Coronary artery (tissue), 2 donors: ENCODE measurements around the gene P3H2.

Source experiments
- DNase-seq: peaks from one replicate; pipeline ENCODE4 v3.0.0-alpha.2; 2017; ENCODE audit warnings: low spot score
- H3K27ac ChIP-seq, 2 donors: fragments of 200-600 bp; sonication (generic); one replicate each; pipeline ENCODE4 v1.5.1; 2016 to 2019
- H3K4me3 ChIP-seq: fragments of 200-600 bp; sonication (generic); 2 replicates; pipeline ENCODE4 v1.5.1; 2016; ENCODE audit warnings: mild to moderate bottlenecking, moderate library complexity
- TF ChIP-seq, protein P1 (sequence below): fragments of 200-600 bp; sonication (generic); IDR thresholded peaks from one replicate; pipeline ENCODE4 v1.5.1; 2019; ENCODE audit warnings: antibody characterized with exemption

The P3H2 gene

GRCh38 chr3:190018460-190018859, 102.2 kb downstream of the P3H2 start:
- TF ChIP-seq, protein P1, sequence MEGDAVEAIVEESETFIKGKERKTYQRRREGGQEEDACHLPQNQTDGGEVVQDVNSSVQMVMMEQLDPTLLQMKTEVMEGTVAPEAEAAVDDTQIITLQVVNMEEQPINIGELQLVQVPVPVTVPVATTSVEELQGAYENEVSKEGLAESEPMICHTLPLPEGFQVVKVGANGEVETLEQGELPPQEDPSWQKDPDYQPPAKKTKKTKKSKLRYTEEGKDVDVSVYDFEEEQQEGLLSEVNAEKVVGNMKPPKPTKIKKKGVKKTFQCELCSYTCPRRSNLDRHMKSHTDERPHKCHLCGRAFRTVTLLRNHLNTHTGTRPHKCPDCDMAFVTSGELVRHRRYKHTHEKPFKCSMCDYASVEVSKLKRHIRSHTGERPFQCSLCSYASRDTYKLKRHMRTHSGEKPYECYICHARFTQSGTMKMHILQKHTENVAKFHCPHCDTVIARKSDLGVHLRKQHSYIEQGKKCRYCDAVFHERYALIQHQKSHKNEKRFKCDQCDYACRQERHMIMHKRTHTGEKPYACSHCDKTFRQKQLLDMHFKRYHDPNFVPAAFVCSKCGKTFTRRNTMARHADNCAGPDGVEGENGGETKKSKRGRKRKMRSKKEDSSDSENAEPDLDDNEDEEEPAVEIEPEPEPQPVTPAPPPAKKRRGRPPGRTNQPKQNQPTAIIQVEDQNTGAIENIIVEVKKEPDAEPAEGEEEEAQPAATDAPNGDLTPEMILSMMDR, result no peak
- no peak overlapping the region for H3K27ac ChIP-seq

GRCh38 chr3:190017521-190018288, 103.0 kb downstream of the P3H2 start:
- Histone ChIP-seq H3K4me3 (no peak overlapping the region), H3K27ac (no peak overlapping the region)
- DNase-seq, result no peak
- TF ChIP-seq, protein P1, result no peak

More at GRCh38 chr3:190018460-190018859, 102.2 kb downstream of the P3H2 start:
- no peak overlapping the region for H3K4me3 ChIP-seq
- DNase-seq, result no peak

- Histone ChIP-seq H3K4me3 (no peak overlapping the region), H3K27ac (no peak overlapping the region)
- no peak for DNase-seq
- TF ChIP-seq, protein P1, result no peak
These were observed 103.7 kb downstream of the P3H2 start for GRCh38 chr3:190016966-190017365.

DNA sequence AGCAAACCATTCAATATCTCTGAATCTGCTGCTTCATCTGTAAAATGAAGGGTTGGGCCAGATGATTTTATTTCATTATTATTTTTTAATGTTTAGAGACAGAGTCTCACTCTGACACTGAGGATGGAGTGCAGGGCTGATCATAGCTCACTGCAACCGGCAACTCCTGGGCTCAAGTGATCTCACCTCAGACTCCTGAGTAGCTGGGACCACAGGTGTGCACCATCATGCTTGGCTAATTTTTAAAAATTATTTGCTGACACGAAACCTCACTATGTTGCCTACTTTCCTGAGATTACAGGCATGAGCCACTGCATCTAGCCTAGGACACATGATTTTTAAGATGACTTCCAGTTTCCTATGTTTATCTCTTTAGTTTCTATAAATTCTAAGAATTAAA, 105.8 kb downstream of the P3H2 start:
- Histone ChIP-seq H3K27ac (no peak overlapping the region), H3K4me3 (no peak overlapping the region)
- DNase-seq, result no peak
- TF ChIP-seq, protein P1, result no peak

- DNase-seq, result no peak
- TF ChIP-seq, protein P1, result no peak
- H3K4me3 ChIP-seq, result no peak overlapping the region
- H3K27ac ChIP-seq, result no peak overlapping the region
These were observed 106.5 kb downstream of the P3H2 start for GRCh38 chr3:190013943-190014924.

GRCh38 chr3:190012784-190013183, 107.9 kb downstream of the P3H2 start:
- no peak overlapping the region for H3K4me3 ChIP-seq
- no peak for DNase-seq
- no peak overlapping the region for H3K27ac ChIP-seq
- TF ChIP-seq, protein P1, result no peak
